GM23338 (cell line): Measurements from ENCODE around the gene WARS2. TPM values are rescaled to one million over a fixed set of nuclear protein-coding genes. Genes with fewer than 3 reads are reported as not detected.

ENCODE experiments used
- ATAC-seq: fragments of 200-7000 bp; cut with Tn5 transposase; 3 replicates; pipeline ENCODE4 v1.9.1; 2020
- DNase-seq: peaks from one replicate; pipeline ENCODE4 v3.0.0-alpha.2; 2015; ENCODE audit warnings: low spot score
- H2AFZ ChIP-seq: fragments of 200-600 bp; sonication (generic); 2 replicates; pipeline ENCODE4 v1.8.0; 2016; ENCODE audit warnings: antibody characterized with exemption, mild to moderate bottlenecking, moderate library complexity
- H3F3A ChIP-seq: fragments of 200-600 bp; sonication (generic); replicated peaks from 2 replicates; pipeline ENCODE4 v1.8.0; 2017; ENCODE audit warnings: antibody characterized with exemption, mixed run types, low read depth
- H3K27ac ChIP-seq: fragments of 200-600 bp; sonication (generic); 2 replicates; pipeline ENCODE4 v1.6.1; 2016; ENCODE audit warnings: low read depth
- H3K27me3 ChIP-seq: fragments of 200-600 bp; sonication (generic); 2 replicates; pipeline ENCODE4 v1.8.0; 2016; ENCODE audit warnings: mild to moderate bottlenecking, mixed run types, moderate library complexity; ENCODE audit not compliant: insufficient read depth
- H3K36me3 ChIP-seq: fragments of 200-600 bp; sonication (generic); 2 replicates; pipeline ENCODE4 v1.8.0; 2016; ENCODE audit warnings: mild to moderate bottlenecking; ENCODE audit not compliant: insufficient read depth
- H3K4me1 ChIP-seq: fragments of 200-600 bp; sonication (generic); 2 replicates; pipeline ENCODE4 v1.8.0; 2016; ENCODE audit warnings: mild to moderate bottlenecking, moderate library complexity; ENCODE audit not compliant: insufficient read depth
- H3K4me2 ChIP-seq: fragments of 200-600 bp; sonication (generic); 2 replicates; pipeline ENCODE4 v1.7.1; 2017; ENCODE audit warnings: mixed run types
- H3K4me3 ChIP-seq: fragments of 200-600 bp; sonication (generic); 2 replicates; pipeline ENCODE4 v1.6.1; 2016; ENCODE audit warnings: mixed run types
- H3K79me2 ChIP-seq: fragments of 200-600 bp; sonication (generic); replicated peaks from 2 replicates; pipeline ENCODE4 v1.8.0; 2017; ENCODE audit warnings: mild to moderate bottlenecking; ENCODE audit not compliant: insufficient read depth
- H3K9me2 ChIP-seq: fragments of 200-600 bp; sonication (generic); 2 replicates; pipeline ENCODE4 v1.8.0; 2017; ENCODE audit not compliant: insufficient read depth
- H4K20me1 ChIP-seq: fragments of 200-600 bp; sonication (generic); replicated peaks from 2 replicates; pipeline ENCODE4 v1.8.0; 2017; ENCODE audit warnings: mild to moderate bottlenecking; ENCODE audit not compliant: insufficient read depth
- H3K27ac Mint-ChIP-seq: 2 replicates; pipeline ENCODE4 v1.8.0; 2020; ENCODE audit warnings: inconsistent platforms, mild to moderate bottlenecking, moderate library complexity, mixed read lengths
- H3K27me3 Mint-ChIP-seq: 3 replicates; pipeline ENCODE4 v1.8.0; 2022; ENCODE audit warnings: low read depth, mild to moderate bottlenecking, moderate library complexity, mixed read lengths, inconsistent platforms; ENCODE audit not compliant: insufficient read depth, poor library complexity
- H3K36me3 Mint-ChIP-seq: 3 replicates; pipeline ENCODE4 v1.8.0; 2021; ENCODE audit warnings: low read depth, mild to moderate bottlenecking, inconsistent platforms, moderate library complexity, mixed read lengths
- H3K4me1 Mint-ChIP-seq: 3 replicates; pipeline ENCODE4 v1.8.0; 2020; ENCODE audit warnings: mild to moderate bottlenecking, inconsistent platforms, mixed read lengths
- H3K4me3 Mint-ChIP-seq: 3 replicates; pipeline ENCODE4 v1.8.0; 2021; ENCODE audit warnings: moderate library complexity, mild to moderate bottlenecking, inconsistent platforms, mixed read lengths
- H3K9me3 Mint-ChIP-seq: 3 replicates; pipeline ENCODE4 v1.8.0; 2020; ENCODE audit warnings: moderate library complexity, mild to moderate bottlenecking, inconsistent platforms, mixed read lengths
- CREB1 ChIP-seq: fragments of 250-450 bp; sonication (Bioruptor Pico); IDR thresholded peaks from 2 replicates; pipeline ENCODE4 v1.5.0; 2020; ENCODE audit warnings: low read depth, mild to moderate bottlenecking, moderate library complexity
- ETS1 ChIP-seq: IDR thresholded peaks from 2 replicates; pipeline ENCODE4 v1.6.1; 2016; ENCODE audit warnings: antibody characterized with exemption
- EZH2 ChIP-seq: fragments of 200-600 bp; sonication (generic); IDR thresholded peaks from one replicate; pipeline ENCODE4 v1.8.0; 2017; ENCODE audit warnings: antibody characterized with exemption, mild to moderate bottlenecking, low read depth; ENCODE audit not compliant: unreplicated experiment
- EZH2phosphoT487 ChIP-seq: fragments of 200-600 bp; sonication (generic); IDR thresholded peaks from one replicate; pipeline ENCODE4 v1.8.1; 2018; ENCODE audit warnings: antibody characterized with exemption; ENCODE audit not compliant: unreplicated experiment
- JUNB ChIP-seq: IDR thresholded peaks from one replicate; pipeline ENCODE4 v1.6.1; 2016; ENCODE audit warnings: antibody characterized with exemption; ENCODE audit not compliant: unreplicated experiment
- NANOG ChIP-seq: IDR thresholded peaks from 2 replicates; pipeline ENCODE4 v1.6.1; 2016; ENCODE audit warnings: antibody characterized with exemption, borderline replicate concordance
- POLR2AphosphoS5 ChIP-seq: IDR thresholded peaks from 2 replicates; pipeline ENCODE4 v1.6.1; 2016; ENCODE audit warnings: antibody characterized with exemption, low read depth
- STAT1 ChIP-seq: IDR thresholded peaks from one replicate; pipeline ENCODE4 v1.6.1; 2016; ENCODE audit warnings: antibody characterized with exemption; ENCODE audit not compliant: unreplicated experiment
- ZNF331 ChIP-seq: fragments of 250-450 bp; sonication (Bioruptor Pico); IDR thresholded peaks from 2 replicates; pipeline ENCODE4 v1.5.0; 2020; ENCODE audit warnings: low read depth, mild to moderate bottlenecking, moderate library complexity
- ZNF462 ChIP-seq: fragments of 250-450 bp; sonication (Bioruptor Pico); IDR thresholded peaks from 2 replicates; pipeline ENCODE4 v1.5.0; 2020; ENCODE audit warnings: mild to moderate bottlenecking, moderate library complexity
- polyA plus RNA-seq: library from polyadenylated mRNA; unstranded; fragments of >200 nt; fragmentation: Nextera tagmentation; extraction: Ambion mirVana; gene quantifications from 2 replicates; pipeline ENCODE4 v1.2.1, GENCODE V29; 2016
- total RNA-seq: library from RNA; depleted of rRNA; stranded (reverse); fragments of >200 nt; shearing (Covaris generic); gene quantifications from 2 replicates; pipeline ENCODE4 v1.2.3, GENCODE V29; 2014
- TF ChIP-seq, protein P1 (sequence below), 2 experiments: fragments of 200-600 bp in 1 of 2; sonication (generic) in 1 of 2; conservative IDR thresholded peaks; 2 replicates each; pipeline versions ENCODE4 v1.5.1 to v1.6.1; 2016 to 2017; ENCODE audit warnings: antibody characterized with exemption in 2 of 2, low read depth in 2 of 2, mild to moderate bottlenecking in 2 of 2, moderate library complexity in 1 of 2

Gene WARS2
- total and polyA plus RNA-seq, 2 experiments from 2014 or later, result 6.4 to 12.6 TPM

- peaks cover 8% of the 10 kb centered on the region; the same call in 2 of the 3 replicates for H3K4me1 Mint-ChIP-seq
- H3K4me3 Mint-ChIP-seq, result no peak overlapping the region
- peaks cover 5% of the 10 kb centered on the region for H3K27me3 Mint-ChIP-seq
- Histone ChIP-seq H3K4me1 (no peaks in the 10 kb centered on the region), H3K4me2 (no peak overlapping the region), H3K9me2 (no peaks in the 10 kb centered on the region; the same call in 1 of the 2 replicates), H3K27ac (no peak overlapping the region), H3K27me3 (no peaks in the 10 kb centered on the region), H4K20me1 (no peaks in the 10 kb centered on the region), H3K36me3 (no peaks in the 10 kb centered on the region), H2AFZ (no peak overlapping the region), H3F3A (no peaks in the 10 kb centered on the region), H3K79me2 (no peaks in the 10 kb centered on the region), H3K4me3 (no peak overlapping the region)
- no peaks in the 10 kb centered on the region for H3K36me3 Mint-ChIP-seq
- TF ChIP-seq ZNF331 (CRISPR knock-in tag) (no peak), EZH2 (no peak), ZNF462 (CRISPR knock-in tag) (no peak), NANOG (no peak), POLR2AphosphoS5 (no peak), EZH2phosphoT487 (no peak)
- no peak for ATAC-seq
- H3K27ac Mint-ChIP-seq, result no peak overlapping the region
- no peaks in the 10 kb centered on the region for H3K9me3 Mint-ChIP-seq
- no peak for DNase-seq
Measured at GRCh38 chr1:119081267-119081666, 59.2 kb downstream of the WARS2 start.

GRCh38 chr1:119080586-119080985 is 59.9 kb downstream of the WARS2 start:
- Histone ChIP-seq H4K20me1 (no peaks in the 10 kb centered on the region), H3K79me2 (no peaks in the 10 kb centered on the region), H3K27me3 (no peaks in the 10 kb centered on the region), H3K4me2 (no peak overlapping the region), H3K27ac (no peak overlapping the region), H3K4me1 (no peaks in the 10 kb centered on the region), H2AFZ (no peak overlapping the region), H3K36me3 (no peaks in the 10 kb centered on the region), H3F3A (no peaks in the 10 kb centered on the region), H3K9me2 (no peaks in the 10 kb centered on the region; the same call in 1 of the 2 replicates), H3K4me3 (no peak overlapping the region)
- Mint-ChIP-seq H3K27ac (no peak overlapping the region), H3K27me3 (peaks cover 5% of the 10 kb centered on the region), H3K4me3 (no peak overlapping the region), H3K9me3 (no peaks in the 10 kb centered on the region), H3K4me1 (peaks cover 8% of the 10 kb centered on the region; the same call in 2 of the 3 replicates), H3K36me3 (no peaks in the 10 kb centered on the region)
- DNase-seq, result peak; percentile 60
- ATAC-seq, result peak; percentile 92
- TF ChIP-seq STAT1, result no peak
- TF ChIP-seq, protein P1, sequence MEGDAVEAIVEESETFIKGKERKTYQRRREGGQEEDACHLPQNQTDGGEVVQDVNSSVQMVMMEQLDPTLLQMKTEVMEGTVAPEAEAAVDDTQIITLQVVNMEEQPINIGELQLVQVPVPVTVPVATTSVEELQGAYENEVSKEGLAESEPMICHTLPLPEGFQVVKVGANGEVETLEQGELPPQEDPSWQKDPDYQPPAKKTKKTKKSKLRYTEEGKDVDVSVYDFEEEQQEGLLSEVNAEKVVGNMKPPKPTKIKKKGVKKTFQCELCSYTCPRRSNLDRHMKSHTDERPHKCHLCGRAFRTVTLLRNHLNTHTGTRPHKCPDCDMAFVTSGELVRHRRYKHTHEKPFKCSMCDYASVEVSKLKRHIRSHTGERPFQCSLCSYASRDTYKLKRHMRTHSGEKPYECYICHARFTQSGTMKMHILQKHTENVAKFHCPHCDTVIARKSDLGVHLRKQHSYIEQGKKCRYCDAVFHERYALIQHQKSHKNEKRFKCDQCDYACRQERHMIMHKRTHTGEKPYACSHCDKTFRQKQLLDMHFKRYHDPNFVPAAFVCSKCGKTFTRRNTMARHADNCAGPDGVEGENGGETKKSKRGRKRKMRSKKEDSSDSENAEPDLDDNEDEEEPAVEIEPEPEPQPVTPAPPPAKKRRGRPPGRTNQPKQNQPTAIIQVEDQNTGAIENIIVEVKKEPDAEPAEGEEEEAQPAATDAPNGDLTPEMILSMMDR (conservative IDR thresholded peaks at IDR 0.05; ENCODE audit: low read depth in 2 of 2), result no peak
- no peak for TF ChIP-seq ZNF331 (CRISPR knock-in tag)
- no peak for TF ChIP-seq EZH2phosphoT487
- no peak for TF ChIP-seq CREB1 (CRISPR knock-in tag)
- TF ChIP-seq JUNB, result no peak
- TF ChIP-seq NANOG, result no peak
- TF ChIP-seq POLR2AphosphoS5, result no peak
- no peak for TF ChIP-seq ETS1
- TF ChIP-seq EZH2, result no peak
